Kidney (tissue), 14 donors: ENCODE measurements around the gene SEM1. TPM values are rescaled to one million over a fixed set of nuclear protein-coding genes. Genes with fewer than 3 reads are reported as not detected.
"Not testable (repeated sequence)": the region's sequence is repeated elsewhere in the genome, so short reads cannot be mapped to it uniquely, and the experiment has no call there.

ENCODE experiments used
- DNase-seq, 5 donors: peaks; one replicate each; pipeline ENCODE4 v3.0.0-alpha.2; 2013 to 2020
- FAIRE-seq: peaks from 2 replicates; lab custom pipeline; 2012; peaks lifted over from hg19 to GRCh38; lab: Jason Lieb, UNC
- H3K27ac ChIP-seq, 2 donors: one replicate each; pipeline ENCODE4 v1.7.0; 2013; ENCODE audit warnings: low read depth in 2 of 2, low read length in 2 of 2, inconsistent platforms in 1 of 2
- H3K27me3 ChIP-seq: one replicate; pipeline ENCODE4 v1.7.1; 2013; ENCODE audit warnings: low read length, inconsistent platforms; ENCODE audit not compliant: control insufficient read depth, insufficient read depth
- H3K36me3 ChIP-seq, 3 donors: one replicate each; pipeline versions ENCODE4 v1.7.0 to v1.7.1; 2013; ENCODE audit warnings: low read length in 3 of 3, control low read depth in 1 of 3, inconsistent platforms in 1 of 3; ENCODE audit not compliant: insufficient read depth in 3 of 3, control insufficient read depth in 2 of 3
- H3K4me1 ChIP-seq, 3 donors: one replicate each; pipeline versions ENCODE4 v1.7.0 to v1.7.1; 2013; ENCODE audit warnings: low read length in 3 of 3, inconsistent platforms in 1 of 3, low read depth in 1 of 3; ENCODE audit not compliant: control insufficient read depth in 2 of 3, insufficient read depth in 2 of 3
- H3K4me3 ChIP-seq, 3 donors: one replicate each; pipeline versions ENCODE4 v1.7.0 to v1.8.1; 2013; ENCODE audit warnings: low read length in 3 of 3, control low read depth in 1 of 3, inconsistent platforms in 1 of 3
- H3K9ac ChIP-seq, 3 donors: one replicate each; pipeline versions ENCODE4 v1.7.0 to v1.7.1; 2013; ENCODE audit warnings: low read length in 3 of 3, control low read depth in 1 of 3, inconsistent platforms in 1 of 3
- H3K9me3 ChIP-seq, 3 donors: one replicate each; pipeline versions ENCODE4 v1.7.0 to v1.7.1; 2013; ENCODE audit warnings: low read length in 3 of 3, control low read depth in 1 of 3, inconsistent platforms in 1 of 3; ENCODE audit not compliant: control insufficient read depth in 2 of 3, insufficient read depth in 1 of 3
- CTCF ChIP-seq: IDR thresholded peaks from 3 replicates; pipeline ENCODE4 v1.5.1; 2012; ENCODE audit warnings: mild to moderate bottlenecking, moderate library complexity, borderline replicate concordance; ENCODE audit not compliant: insufficient read depth; ENCODE audit errors: extremely low read depth
- intact Hi-C: fragments of 100-400 bp; cut with DNase I; formaldehyde crosslinking; loops from one replicate; pipeline ENCODE4 v1.11.1; 2022
- polyA plus RNA-seq: library from polyadenylated mRNA; stranded (reverse); fragments of 350-450 nt; fragmentation: Illumina TruSeq; extraction: RNeasy Lipid Tissue Mini Kit (QIAGEN cat#74804); gene quantifications from one replicate; pipeline ENCODE4 v1.2.3, GENCODE V29; 2014; ENCODE audit warnings: low read depth, low replicate concordance; ENCODE audit not compliant: insufficient read depth
- total RNA-seq: library from RNA; stranded (reverse); fragmentation: NEBNext Ultra II Directional; extraction: Animal tissue kit (Norgen Biotek cat#: 25700); gene quantifications from one replicate; pipeline ENCODE4 v1.2.1, GENCODE V29; 2021
- donor health status: control.
- donor health status: control.
- donor health status: control.
- donor health status: control.
- donor health status: control.
- donor health status: DM: yes; HTN: yes; CAD: no.
- donor health status: Normal renal cell carcinoma (clear cell type).

Gene SEM1
- total and polyA plus RNA-seq, 2 donors from 2014 or later, result 45.4 to 252 TPM

GRCh38 chr7:96647733-96648132 lies 61.9 kb downstream of the SEM1 start:
- Histone ChIP-seq H3K4me1 (no peaks in the 10 kb centered on the region), H3K36me3 (no peaks in the 10 kb centered on the region), H3K27me3 (no peaks in the 10 kb centered on the region), H3K4me3 (no peak overlapping the region), H3K9me3 (no peaks in the 10 kb centered on the region), H3K9ac (no peak overlapping the region), H3K27ac (no peak overlapping the region)
- no peak for FAIRE-seq
- TF ChIP-seq CTCF, result no peak
- DNase-seq, result no peak
- intact Hi-C loops, result no loop called here

DNA sequence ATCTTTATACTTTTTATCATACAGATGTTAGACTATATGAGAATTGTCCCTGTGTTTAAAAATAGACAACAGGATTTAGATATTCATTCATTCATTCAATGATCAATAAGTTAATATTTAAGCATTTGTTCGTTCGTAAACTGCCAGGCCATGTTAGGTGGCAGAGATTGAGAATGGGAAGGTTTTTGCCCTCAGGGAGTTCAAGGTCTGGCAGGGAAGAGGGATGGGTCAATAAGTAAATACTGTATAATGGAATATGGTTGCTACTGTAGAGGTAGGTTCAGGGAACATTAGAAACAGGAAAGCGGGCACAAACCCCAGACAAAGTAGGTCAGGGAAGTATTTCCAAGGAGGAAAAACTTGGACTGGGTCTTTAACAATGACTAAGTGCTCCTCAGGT lies 64.6 kb downstream of the SEM1 start:
- TF ChIP-seq CTCF, result no peak
- FAIRE-seq (no peak), DNase-seq (no peak)
- H3K27ac ChIP-seq, result no peak overlapping the region
- no peaks in the 10 kb centered on the region for H3K36me3 ChIP-seq
- intact Hi-C loops, result no loop called here
- H3K4me1 ChIP-seq, result no peaks in the 10 kb centered on the region
- no peak overlapping the region for H3K4me3 ChIP-seq
- no peaks in the 10 kb centered on the region for H3K9me3 ChIP-seq
- H3K9ac ChIP-seq, result no peak overlapping the region
- no peaks in the 10 kb centered on the region for H3K27me3 ChIP-seq

- H3K9ac ChIP-seq, DNase-seq, H3K4me1 ChIP-seq, intact Hi-C loops, H3K27ac ChIP-seq, H3K36me3 ChIP-seq, FAIRE-seq, H3K9me3 ChIP-seq, H3K4me3 ChIP-seq, H3K27me3 ChIP-seq: not testable (repeated sequence)
Observed at GRCh38 chr7:96643436-96643835, 66.2 kb downstream of the SEM1 start.

- FAIRE-seq, result no peak
- intact Hi-C loops, result no loop called here
Observed at GRCh38 chr7:96640054-96640453, 69.6 kb downstream of the SEM1 start.

More at GRCh38 chr7:96640054-96640453, 69.6 kb downstream of the SEM1 start:
- no peak overlapping the region for H3K4me3 ChIP-seq
- H3K4me1 ChIP-seq, result no peaks in the 10 kb centered on the region
- H3K9ac ChIP-seq, result no peak overlapping the region
- no peaks in the 10 kb centered on the region for H3K36me3 ChIP-seq
- no peak for DNase-seq
- H3K9me3 ChIP-seq, result no peaks in the 10 kb centered on the region
- TF ChIP-seq CTCF, result no peak
- H3K27me3 ChIP-seq, result no peaks in the 10 kb centered on the region
- no peak overlapping the region for H3K27ac ChIP-seq
